Measurements from ENCODE around the gene TREML1.
"Not testable (repeated sequence)": the region's sequence is repeated elsewhere in the genome, so short reads cannot be mapped to it uniquely, and the experiment has no call there.

Gene TREML1, protein sequence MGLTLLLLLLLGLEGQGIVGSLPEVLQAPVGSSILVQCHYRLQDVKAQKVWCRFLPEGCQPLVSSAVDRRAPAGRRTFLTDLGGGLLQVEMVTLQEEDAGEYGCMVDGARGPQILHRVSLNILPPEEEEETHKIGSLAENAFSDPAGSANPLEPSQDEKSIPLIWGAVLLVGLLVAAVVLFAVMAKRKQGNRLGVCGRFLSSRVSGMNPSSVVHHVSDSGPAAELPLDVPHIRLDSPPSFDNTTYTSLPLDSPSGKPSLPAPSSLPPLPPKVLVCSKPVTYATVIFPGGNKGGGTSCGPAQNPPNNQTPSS

DNA sequence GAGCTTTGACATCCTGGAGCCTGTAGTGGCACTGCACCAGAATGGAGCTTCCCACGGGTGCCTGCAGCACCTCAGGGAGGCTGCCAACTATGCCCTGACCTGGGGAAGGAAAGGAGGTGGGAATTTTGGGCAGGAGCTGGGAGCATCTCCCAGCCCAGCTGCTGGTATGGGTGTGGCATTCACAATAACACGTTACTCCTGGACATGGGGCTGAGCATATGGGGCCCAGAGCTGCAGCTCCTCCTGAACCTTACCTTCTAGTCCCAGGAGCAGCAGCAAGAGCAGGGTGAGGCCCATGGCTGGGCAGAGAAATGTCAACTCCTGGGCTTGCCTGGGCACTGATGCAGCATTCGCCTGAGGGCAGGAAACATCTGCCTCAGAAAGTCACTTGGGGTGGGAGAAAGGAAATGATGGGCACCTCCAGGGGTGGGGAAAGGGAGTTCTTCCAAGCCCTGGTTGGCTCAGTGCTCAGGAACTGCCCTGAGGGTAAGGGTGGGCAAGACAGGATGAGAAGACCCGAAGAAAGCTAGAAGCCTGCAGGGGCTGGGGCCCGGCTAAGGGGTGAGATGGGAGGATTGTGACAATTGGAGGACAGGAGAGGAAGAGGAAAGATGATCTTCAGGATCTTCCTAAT, at the start of gene TREML1:
TREML1 (minus strand) TSS at position 356 of the 634 bp plus-strand sequence; CDS start at position 297, 59 bp downstream.
- no peak for DNase-seq

DNA sequence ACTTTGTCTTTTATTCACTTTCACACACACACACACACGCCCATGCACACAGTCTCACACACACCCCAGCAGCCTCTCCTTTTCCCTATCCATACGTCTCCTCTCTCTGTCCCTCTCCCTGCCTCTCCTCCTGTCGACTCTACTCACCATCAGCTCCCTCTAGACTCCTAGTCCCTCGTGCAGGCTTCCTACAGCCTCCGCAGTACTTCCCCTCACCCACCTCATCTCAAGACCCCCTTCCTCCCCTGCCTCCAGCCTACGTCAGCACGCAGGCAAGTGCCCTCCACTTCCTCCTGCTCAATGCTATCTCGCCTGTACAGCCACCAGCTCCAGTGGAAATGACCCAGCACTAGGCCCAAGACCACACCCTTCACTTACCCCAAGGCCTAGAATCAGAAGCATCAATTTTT, 47.6 kb upstream of the TREML1 start:
- DNase-seq = no peak

DNA sequence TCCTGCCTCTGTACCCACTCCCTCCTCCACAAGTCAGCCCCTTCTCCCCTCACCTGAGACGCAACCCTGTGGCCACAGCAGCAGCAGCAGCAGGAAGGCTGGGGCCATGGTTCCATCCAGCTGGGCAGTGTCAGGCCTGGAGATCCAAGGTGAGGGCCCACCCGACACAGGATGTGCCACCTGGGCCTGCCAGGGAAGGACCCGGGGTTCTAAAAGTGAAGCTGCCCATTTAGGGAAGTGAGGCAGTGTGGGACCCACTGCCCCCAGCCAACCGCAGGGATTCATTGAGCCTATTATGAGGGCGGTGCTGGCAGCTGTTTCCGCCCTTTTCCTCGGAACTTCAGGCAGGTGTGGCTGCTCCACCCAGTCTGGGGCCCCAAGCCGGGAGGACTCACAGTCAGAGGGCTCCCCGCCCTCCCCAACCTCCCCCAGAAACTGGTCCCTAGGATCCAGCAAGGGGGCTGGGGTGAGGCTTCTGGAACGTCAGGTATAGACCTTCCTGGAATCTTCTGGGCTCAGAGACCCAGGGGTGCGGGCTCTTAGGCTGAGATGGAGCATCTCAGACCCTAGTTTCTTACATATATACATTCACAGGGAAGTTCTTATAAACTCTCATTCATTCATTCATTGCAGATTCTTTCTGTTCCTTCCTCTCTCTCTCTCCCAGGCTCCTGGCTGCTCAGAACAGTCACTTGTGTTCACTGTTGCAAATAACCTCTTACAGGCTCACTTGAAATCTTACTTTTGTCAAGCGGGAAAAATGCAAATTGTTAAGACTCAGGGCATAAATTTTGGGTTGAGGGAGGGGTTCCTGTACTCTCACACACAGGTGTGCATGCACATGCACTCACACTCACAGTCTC, 47.0 kb upstream of the TREML1 start, which contains the start of gene TREML2:
TREML2 (minus strand) TSS at position 249 of the 863 bp plus-strand sequence; CDS start at position 108, 141 bp downstream.
- no peak for DNase-seq

DNA sequence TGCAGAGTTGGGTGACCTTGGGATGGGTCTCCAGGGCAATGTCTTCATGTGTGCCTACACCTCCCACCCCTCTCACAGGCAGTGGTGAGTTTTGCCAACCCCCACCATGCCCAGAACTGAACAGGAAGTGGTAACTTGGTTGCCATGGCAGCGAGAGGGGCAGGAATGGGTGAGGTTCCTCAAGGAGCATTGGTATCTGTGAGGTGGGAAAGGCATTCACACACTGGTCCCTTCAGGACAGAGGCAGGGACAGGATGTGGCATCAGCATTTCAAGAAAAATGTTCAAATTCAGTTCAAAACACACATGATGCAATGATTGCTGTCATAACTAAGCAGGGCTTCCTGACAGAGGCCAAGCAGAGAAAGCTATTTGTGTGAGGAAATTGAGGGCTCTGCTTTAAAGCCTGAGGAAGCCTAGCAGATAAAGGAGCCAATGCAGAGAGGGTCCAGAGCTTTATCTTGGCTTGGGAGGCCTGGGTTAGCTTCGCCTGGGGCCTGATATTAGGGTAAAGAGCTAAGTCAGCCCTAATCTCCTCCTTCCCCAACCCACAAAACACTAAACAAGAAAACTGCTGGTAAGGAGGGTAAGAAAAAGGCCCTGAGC, 46.3 kb upstream of the TREML1 start:
- peak; percentile 66 for DNase-seq

DNA sequence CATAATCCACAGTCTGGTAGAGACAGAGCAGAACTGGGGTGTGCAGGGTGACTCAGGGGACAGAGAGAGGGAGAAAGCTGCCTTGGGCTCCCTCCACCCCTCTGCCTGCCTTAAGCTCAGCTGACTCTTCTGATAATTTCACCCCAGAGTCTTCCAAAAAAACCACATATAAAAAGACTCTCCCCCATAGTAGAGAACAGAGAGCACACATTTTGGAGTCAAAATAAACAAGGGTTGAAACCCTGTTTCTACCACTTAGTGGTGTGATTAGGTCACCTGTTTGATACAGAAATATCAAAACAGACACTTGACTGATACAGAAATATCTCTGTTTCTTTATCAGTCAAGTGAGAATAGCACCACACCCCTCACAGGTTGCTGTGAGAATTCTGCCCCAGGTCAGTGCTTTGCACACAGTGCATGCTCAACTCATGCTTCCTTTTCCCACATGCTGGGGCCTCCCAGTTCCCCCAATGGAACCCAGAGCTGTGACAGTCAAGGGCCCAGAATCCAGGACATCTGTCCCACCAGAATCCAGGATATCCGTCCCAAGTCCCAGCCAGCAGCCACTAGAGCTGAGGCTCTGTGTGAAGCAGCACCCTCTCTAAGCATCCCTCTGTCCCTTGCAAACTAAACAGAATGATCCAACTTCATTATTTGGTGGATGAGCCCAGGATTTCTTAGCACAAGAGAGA, 45.6 kb upstream of the TREML1 start:
- DNase-seq = no peak

DNA sequence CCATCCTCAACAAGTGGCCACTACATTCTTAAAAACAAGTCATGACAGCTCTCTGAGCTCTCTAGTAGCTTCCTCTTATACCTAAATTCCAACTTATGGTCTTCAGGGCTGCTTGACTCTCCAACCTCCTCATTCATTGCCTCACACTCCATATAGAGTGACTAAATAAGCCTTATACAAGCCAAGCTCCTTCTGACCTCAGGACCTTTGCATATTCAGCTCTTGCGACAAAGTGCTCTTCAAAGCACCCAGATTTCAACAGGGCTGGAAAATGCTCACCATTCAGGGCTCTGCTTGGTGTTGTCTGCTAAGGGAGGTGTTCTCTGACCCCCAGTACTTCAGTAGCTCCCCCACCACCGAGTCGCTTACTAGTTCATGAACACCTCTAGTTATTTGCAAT, 43.1 kb upstream of the TREML1 start:
- DNase-seq = no peak

DNA sequence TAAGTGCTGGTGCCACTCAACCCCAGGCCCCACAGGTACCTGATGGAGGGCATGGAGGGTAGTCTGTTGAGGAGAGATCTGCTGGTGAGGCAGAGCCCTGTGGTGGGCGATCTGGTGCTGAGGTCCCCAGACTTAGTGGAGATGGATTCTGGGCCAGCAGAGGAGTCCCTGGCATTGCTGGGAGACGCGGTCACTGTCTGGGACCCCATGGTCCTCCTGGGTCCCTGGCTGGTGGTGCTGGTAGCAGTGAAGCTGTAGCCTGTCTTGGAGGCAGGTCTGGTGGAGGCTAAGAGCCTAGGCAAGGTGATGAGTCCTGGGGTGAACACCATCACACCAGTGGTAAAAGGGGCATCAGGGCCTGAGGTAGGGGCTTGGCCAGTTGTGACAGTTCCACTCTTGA, 40.2 kb upstream of the TREML1 start:
- no peak for DNase-seq

DNA sequence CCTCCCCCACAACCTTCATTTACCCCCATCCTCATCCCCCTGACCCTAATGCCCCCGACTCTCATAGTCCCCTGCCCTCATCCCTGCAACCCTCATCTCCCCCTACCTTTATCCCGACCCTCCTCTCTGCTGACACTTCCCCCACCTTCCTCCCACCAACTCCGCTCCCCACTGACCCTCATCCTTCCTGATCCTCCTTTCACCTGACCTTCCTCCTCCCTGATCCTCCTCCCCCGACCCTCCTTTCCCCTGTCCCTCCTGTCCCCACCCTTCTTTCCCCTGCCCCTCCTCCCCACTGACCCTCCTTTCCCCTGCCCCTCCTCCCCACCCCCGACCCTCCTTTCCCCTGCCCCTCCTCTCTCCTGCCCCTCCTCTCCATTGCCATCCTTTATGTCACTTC, 39.7 kb upstream of the TREML1 start:
- no peak for DNase-seq

DNA sequence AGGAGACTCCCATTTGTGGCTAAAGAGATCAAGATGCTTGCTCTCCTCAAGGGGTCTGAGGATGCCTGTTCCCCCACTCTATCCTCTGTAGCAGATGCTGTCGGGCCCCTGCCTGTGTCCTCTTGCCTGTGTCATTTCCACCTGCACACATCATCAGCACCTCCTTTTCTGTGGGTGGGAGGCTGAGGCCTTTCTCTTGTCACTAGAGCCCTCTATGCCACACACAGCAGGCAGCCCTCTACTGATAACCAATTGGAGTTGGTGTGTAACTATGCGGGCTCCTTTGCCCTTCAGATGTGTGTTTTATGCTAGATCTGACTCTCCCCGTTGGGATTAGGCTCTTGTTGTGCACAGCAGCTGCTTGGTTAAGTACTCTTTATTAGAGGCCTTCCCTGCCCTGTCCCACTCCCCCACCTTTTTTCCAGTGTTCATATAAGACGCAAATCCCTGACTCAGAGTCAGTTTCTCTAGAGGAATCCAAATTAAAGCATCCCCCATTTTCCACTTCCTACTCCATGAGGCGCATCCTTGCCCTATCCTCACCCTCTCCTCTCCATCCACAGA, 39.1 kb upstream of the TREML1 start:
- no peak for DNase-seq

DNA sequence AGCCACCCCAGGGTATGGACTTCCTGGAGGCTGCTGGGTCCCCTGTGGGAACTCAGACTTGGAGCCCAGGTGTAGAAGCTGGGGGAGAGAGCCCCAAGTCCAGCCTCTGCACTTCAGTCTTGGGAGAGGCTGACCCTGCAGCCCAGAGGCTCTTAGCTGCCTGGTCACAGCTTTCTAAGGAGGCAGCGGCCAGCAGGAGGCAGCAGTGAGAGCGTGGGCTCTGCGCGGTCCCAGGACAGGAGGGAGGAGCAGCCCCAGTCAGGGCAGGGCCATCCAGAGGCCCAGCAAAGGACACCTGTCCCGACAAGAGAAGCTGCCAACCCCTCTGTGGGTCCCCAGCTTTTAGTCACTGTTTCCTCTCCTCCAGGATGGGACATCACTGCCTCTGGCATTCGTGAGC, 37.4 kb upstream of the TREML1 start:
- DNase-seq = peak; percentile 40

DNA sequence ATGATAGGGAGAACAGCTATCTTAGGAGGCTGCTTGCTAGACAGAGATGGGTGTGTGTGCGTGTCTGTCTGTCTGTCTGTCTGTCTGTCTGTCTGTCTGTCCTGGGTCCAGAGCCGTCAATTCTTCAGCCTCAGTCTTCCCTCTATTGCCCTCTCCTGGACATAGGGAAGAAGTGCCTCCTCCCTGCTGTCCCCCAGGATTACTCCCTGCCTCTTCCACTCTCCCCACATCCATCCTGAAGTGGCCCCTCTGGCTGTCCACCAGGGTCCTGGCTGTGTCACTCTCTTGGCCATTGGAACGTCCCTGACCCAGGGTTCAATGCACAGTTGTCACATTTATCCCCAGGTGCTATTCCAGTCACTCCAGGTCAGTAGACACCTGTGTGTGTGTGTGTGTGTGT, 36.6 kb upstream of the TREML1 start:
- no peak for DNase-seq

DNA sequence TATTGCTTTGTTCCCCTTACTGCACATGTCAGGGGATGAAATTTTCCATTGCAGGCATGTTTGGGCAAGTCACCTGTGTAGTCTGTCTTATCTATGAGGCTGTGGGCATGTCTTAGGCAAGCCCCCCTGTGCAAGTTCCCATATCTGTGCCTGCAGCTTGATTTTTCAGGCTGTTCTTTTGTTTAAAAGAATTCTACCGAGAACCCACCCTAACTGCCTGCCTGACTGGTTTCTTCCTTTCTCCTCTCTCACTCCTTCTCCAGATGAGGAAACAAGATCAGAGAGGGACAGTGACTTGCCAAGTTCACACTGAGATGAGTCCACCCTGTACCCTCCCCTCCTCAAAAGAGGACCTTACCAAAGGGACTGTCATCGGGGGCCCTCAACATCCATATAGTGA, 35.8 kb upstream of the TREML1 start:
- no peak for DNase-seq

DNA sequence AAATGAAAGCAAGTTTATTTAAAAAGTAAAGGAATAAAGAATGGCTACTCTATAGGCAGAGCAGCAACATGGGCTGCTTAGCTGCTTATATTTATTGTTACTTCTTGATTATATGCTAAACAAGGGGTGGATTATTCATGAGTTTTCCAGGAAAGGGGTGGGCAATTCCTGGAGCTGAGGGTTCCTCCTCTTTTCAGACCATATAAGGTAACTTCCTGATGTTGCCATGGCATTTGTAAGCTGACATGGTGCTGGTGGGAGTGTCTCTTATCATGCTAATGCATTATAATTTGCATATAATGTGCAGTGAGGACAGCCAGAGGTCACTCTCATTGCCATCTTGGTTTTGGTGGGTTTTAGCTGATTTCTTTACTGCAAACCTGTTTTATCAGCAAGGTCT, 34.9 kb upstream of the TREML1 start:
- not testable (repeated sequence) for DNase-seq

DNA sequence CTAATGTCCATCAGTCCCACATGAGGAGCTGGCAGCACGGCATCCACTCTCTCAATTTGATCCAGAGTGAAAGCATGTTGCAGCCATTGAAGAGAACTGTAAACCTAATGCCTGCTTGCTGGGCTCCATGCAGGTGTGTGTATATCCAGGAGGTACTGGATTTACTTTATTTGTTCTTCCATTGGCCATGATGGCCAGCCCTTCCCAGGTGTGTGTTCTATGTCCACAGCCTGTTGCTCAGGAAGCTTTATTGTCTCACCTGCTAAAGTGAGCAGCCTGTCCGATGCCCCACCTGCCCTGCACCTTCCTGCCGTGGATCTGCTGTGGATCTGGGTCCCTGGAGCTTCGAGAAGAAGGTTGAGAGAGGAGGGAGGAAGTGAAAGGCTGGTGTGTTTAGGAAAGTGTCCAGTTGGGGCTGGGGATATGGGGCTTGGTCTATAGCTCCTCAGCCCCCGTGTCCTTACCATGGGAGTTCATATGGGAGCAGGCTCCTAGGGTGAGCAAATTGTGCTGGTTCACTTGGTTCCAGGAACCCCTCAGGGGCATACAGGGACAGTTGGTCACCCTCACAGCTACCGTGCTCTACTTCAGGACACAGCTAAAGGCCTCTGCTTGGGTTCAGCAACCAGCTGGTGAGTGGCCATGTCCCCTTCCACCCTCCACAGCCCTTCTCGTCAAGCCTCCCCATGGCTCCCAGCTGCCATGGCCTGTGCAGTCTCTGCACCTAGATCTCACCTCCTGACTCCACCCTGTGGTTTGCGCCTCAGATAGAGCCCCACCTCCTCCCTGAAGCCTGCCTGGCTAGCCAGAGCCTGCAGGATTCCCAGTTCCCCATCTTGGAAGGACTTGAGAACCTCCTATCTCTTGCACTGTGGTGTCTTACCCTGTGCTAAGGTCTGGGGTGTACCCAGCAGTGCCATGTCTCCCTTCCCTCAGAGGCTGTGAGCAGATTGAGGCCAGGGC, 34.1 kb upstream of the TREML1 start:
- DNase-seq = no peak

DNA sequence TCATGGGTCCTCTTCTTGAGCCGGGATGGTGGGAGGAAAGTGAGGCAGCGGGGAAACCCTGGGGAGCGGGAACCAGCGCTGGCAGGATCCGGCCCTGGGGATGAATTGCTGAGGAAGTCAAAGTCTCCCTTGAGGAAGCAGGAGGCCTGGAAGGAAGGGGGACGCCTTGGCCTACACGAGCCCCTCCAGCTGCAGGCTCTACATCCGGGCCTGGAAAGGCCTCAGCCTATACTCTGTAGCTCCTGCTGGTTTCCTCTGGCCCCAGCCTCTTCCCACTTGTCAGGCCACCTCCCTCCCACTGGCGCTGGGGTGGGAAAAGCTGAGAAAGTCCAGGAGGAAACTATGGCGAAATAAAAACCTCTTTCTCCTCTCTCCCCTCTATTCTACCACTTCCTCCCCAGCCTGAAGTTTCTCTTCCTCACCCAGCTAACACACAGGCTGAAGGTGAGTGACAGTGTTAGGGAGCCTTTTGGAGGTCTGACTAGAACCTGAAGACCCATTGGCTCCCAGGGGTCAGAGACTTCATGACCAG, 31.9 kb upstream of the TREML1 start:
- DNase-seq = peak; percentile 62

DNA sequence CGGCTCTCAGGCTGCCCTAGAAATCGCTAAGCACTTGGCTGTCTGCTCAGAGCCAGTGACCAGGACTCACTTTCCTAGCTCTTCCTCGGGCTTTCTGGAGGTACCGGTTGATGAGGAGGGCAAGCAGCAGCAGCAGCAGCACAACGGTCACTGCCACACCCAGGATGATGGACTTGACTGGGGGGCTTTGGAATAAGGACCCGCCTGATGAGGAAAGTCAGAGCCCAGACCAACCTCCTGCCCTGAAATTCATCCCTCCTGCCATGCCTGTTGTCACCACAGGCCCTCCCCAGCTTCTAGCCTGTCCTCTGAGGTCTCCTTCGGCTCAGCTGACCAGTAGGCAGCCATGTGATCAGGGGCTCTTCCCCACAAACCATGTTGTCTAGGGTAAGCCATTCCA, 30.6 kb upstream of the TREML1 start:
- no peak for DNase-seq

DNA sequence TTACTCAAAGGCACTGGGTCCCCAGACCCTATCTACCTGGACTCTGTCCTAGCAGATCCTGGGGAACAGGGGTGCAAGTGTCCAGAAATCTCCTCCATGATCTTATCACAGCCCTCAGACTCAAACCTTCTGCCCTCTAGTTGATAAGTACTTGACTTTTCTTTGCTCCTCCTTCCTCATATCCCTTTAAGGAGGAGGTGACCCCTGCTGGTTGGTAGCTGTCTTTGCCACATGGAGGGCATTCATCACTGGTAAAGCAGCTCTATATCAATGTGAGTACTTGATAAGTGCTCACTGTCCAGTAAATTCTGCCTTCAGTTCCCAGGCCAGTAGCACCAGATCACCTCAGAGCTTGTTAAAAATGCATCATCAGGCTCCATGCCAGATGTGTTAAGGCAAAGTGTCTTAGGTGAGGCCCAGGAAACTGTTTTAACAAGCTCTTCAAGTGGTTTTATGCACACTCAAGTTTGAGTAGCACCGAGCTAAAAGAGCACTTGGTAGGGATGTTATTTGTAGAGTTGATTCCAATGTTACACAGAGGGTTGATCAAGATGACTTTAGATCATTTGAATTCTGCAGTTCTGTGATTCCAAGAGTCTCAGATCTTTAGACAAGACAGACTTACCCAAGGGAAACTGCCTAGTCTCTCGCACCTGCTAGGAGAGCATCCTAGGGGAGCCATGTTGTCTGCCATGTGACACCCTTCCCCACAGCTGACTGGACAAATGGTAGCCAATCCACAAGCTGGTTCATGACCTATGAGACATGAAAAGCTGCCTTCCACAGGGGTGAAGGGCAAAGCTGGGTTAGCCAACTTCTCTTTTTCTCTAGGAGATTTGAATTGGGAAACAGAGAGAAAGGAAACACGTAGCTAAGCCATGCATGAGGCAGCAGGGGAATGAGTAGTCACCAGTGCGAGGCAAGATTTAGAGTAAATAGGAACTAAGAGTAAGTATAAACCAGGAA, 28.2 kb upstream of the TREML1 start:
- DNase-seq = peak; percentile 96

DNA sequence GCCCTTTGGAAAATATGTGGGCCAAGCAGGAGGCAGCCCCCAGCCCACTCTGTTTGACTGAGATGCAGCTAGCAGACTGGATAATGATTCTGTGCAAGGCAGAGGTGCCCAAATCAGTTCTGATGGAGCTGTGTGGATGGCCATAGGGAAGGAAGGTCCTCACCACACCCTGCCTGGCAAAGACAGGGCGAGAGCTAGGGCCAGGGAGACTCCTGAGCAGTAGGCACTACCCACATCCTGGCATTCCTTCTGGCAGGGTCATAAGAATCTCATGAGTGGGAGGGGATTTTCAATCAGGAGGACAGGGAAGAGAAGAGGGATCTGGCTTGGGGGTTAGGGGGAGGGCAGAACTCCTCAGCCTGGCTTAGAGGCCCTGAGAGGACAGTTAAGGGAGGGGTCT, 27.4 kb upstream of the TREML1 start:
- no peak for DNase-seq

DNA sequence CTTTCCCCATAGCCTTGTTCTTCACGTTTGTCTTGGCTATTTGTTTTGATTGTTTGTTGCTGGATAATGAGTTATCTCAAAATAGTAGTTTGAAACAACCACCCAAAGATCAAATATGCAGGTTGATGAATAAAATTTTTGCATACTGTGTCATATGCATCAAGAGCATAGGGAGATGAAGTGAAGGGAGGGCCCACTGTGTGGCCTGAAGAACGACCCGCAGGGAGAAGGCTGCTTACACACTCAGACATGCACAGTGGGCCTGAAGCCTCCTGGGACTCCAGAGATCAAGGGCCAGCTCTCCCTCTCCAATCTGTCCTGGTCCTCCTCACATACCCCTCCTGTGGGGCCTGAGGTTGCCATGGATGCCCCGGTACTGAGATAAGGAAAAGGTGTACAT, 25.0 kb upstream of the TREML1 start:
- no peak for DNase-seq

DNA sequence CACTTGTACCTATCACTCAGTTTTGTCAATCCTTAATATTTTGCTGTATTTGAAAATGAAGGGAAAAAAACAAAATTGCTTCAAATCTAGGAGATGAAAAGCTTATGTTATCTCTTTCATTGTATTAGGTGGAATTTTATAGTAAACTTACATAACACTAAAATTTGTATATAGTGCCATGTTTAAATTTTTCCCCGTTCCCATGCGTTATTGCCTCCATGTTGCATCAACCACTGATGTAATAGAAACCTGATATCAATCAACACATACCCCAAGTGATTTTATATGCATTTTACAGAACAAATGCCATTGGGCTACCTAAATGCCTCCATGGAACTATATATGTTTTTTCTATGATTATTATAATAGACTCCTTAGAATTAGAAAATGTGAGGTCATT, 23.5 kb upstream of the TREML1 start:
- DNase-seq = no peak

Measured in suppressor macrophage treated with lipopolysaccharide for 4 hours (primary cell).